GM12801 (cell line): ENCODE results near the gene MIER1.

Source experiments
- CTCF ChIP-seq: IDR thresholded peaks from one replicate; pipeline ENCODE4 v1.5.1; 2011; ENCODE audit warnings: control low read depth; ENCODE audit not compliant: insufficient read length; ENCODE audit errors: extremely low read depth

The MIER1 gene

GRCh38 chr1:66924756-66925557, at the start of gene MIER1, which contains the start of gene DNAI4:
TSS of gene MIER1 (plus strand) at chr1:66924990. CDS start at chr1:66925029, 39 bp downstream.
TSS of gene DNAI4 (minus strand) at chr1:66924856. CDS start at chr1:66924831, 25 bp downstream.
- no peak for TF ChIP-seq CTCF

GRCh38 chr1:66876664-66877063, 48.1 kb upstream of the MIER1 start:
- TF ChIP-seq CTCF = no peak

- TF ChIP-seq CTCF = no peak
These were observed 35.8 kb upstream of the MIER1 start for GRCh38 chr1:66889030-66889429.

- no peak for TF ChIP-seq CTCF
These were observed 34.2 kb upstream of the MIER1 start for GRCh38 chr1:66890621-66891020.

- no peak for TF ChIP-seq CTCF
These were observed 31.1 kb upstream of the MIER1 start for GRCh38 chr1:66893712-66894111.

GRCh38 chr1:66916320-66916719, 8.5 kb upstream of the MIER1 start:
- no peak for TF ChIP-seq CTCF

GRCh38 chr1:66917476-66917875, 7.3 kb upstream of the MIER1 start:
- no peak for TF ChIP-seq CTCF

GRCh38 chr1:66919063-66919462, 5.7 kb upstream of the MIER1 start:
- TF ChIP-seq CTCF = no peak
